SJSA1 (cell line): ENCODE measurements around the gene RNF224. TPM values are rescaled to one million over a fixed set of nuclear protein-coding genes. Genes with fewer than 3 reads are reported as not detected.

ENCODE experiments used
- DNase-seq, 2 experiments: peaks; one replicate each; pipeline ENCODE4 v3.0.0-alpha.2; 2015 to 2020; ENCODE audit warnings: low spot score in 2 of 2, low read depth in 1 of 2
- H3K27ac ChIP-seq: fragments of 250-450 bp; sonication (Bioruptor Pico); 2 replicates; pipeline ENCODE4 v1.5.1; 2020; ENCODE audit warnings: mild to moderate bottlenecking, moderate library complexity
- H3K27me3 ChIP-seq: fragments of 250-450 bp; sonication (Bioruptor Pico); replicated peaks from 2 replicates; pipeline ENCODE4 v1.5.1; 2020; ENCODE audit warnings: mild to moderate bottlenecking, moderate library complexity
- H3K36me3 ChIP-seq: fragments of 250-450 bp; sonication (Bioruptor Pico); 2 replicates; pipeline ENCODE4 v1.5.1; 2020; ENCODE audit warnings: mild to moderate bottlenecking
- H3K4me1 ChIP-seq: fragments of 250-450 bp; sonication (Bioruptor Pico); replicated peaks from 2 replicates; pipeline ENCODE4 v1.6.1; 2021; ENCODE audit warnings: mild to moderate bottlenecking
- H3K4me3 ChIP-seq: fragments of 250-450 bp; sonication (Bioruptor Pico); 2 replicates; pipeline ENCODE4 v1.5.1; 2020; ENCODE audit warnings: mild to moderate bottlenecking
- H3K9me3 ChIP-seq: fragments of 250-450 bp; sonication (Bioruptor Pico); replicated peaks from 2 replicates; pipeline ENCODE4 v1.5.1; 2020; ENCODE audit warnings: mild to moderate bottlenecking
- total RNA-seq: library from RNA; depleted of rRNA; stranded (reverse); fragments of >200 nt; shearing (Covaris generic); gene quantifications from 2 replicates; pipeline ENCODE4 v1.2.3, GENCODE V29; 2014; rRNA removed

RNF224 gene
- total RNA-seq, 1 experiment from 2014 or later = not detected

- Histone ChIP-seq H3K9me3 (no peaks in the 10 kb centered on the region), H3K36me3 (peaks cover 49% of the 10 kb centered on the region), H3K4me3 (no peak overlapping the region), H3K27me3 (no peaks in the 10 kb centered on the region), H3K27ac (no peak overlapping the region), H3K4me1 (peaks cover 15% of the 10 kb centered on the region)
- DNase-seq = peak in 1 of 2 experiments; percentile 44
Observed at GRCh38 chr9:137275588-137276472, 48.5 kb downstream of the RNF224 start.

- H3K9me3 ChIP-seq = no peaks in the 10 kb centered on the region
- H3K4me1 ChIP-seq = peaks cover 15% of the 10 kb centered on the region
- no peak overlapping the region; the same call in 1 of the 2 replicates for H3K4me3 ChIP-seq
- peak overlapping the region; percentile 49; the same call in 1 of the 2 replicates for H3K27ac ChIP-seq
- DNase-seq = peak in 1 of 2 experiments; percentile 40
- peaks cover 43% of the 10 kb centered on the region for H3K36me3 ChIP-seq
- H3K27me3 ChIP-seq = no peaks in the 10 kb centered on the region
Observed at GRCh38 chr9:137276473-137277328, 49.4 kb downstream of the RNF224 start.

GRCh38 chr9:137277329-137278041 lies 50.2 kb downstream of the RNF224 start, which contains the start of gene TOR4A:
Gene TOR4A (plus strand): TSS chr9:137277726. CDS start chr9:137278690, 964 bp downstream.
- Histone ChIP-seq H3K27me3 (no peaks in the 10 kb centered on the region), H3K36me3 (peaks cover 37% of the 10 kb centered on the region), H3K9me3 (no peaks in the 10 kb centered on the region), H3K4me3 (peak within 1 kb of the TSS; percentile 51), H3K27ac (peak within 1 kb of the TSS; percentile 49), H3K4me1 (peaks cover 15% of the 10 kb centered on the region)
- peak; percentile 58 to 85 for DNase-seq

GRCh38 chr9:137278061-137278701 lies 50.9 kb downstream of the RNF224 start:
- H3K27ac ChIP-seq = peak overlapping the region; percentile 49
- H3K4me3 ChIP-seq = peak overlapping the region; percentile 51
- H3K4me1 ChIP-seq = peaks cover 15% of the 10 kb centered on the region
- H3K27me3 ChIP-seq = no peaks in the 10 kb centered on the region
- peaks cover 33% of the 10 kb centered on the region for H3K36me3 ChIP-seq
- no peaks in the 10 kb centered on the region for H3K9me3 ChIP-seq
- peak in 1 of 2 experiments; percentile 45 for DNase-seq

Other genes with a start within 250 kb of the RNF224 start
- gene PTGDS, start 250.0 kb upstream of the RNF224 start, total RNA-seq = not detected in 2 replicates
- not detected in 2 replicates for gene LCNL1, start 244.5 kb upstream of the RNF224 start, total RNA-seq
- 14.5 and 15.1 TPM in 2 replicates for gene PAXX, start 235.1 kb upstream of the RNF224 start, total RNA-seq
- 0.89 TPM in 1 of 2 replicates, not detected in the other for gene CLIC3, start 230.9 kb upstream of the RNF224 start, total RNA-seq
- gene ABCA2, start 199.3 kb upstream of the RNF224 start, total RNA-seq = 0.81 and 1.3 TPM in 2 replicates
- gene FUT7, start 195.4 kb upstream of the RNF224 start, total RNA-seq = not detected in 2 replicates
- gene NPDC1, start 181.3 kb upstream of the RNF224 start, total RNA-seq = not detected in 2 replicates
- gene ENTPD2, start 173.4 kb upstream of the RNF224 start, total RNA-seq = not detected in 2 replicates
- gene SAPCD2, start 156.9 kb upstream of the RNF224 start, total RNA-seq = 21.5 and 24.9 TPM in 2 replicates
- gene UAP1L1, start 150.0 kb upstream of the RNF224 start, total RNA-seq = 3.4 and 5.6 TPM in 2 replicates
- 51.8 and 64.4 TPM in 2 replicates for gene MAN1B1, start 140.5 kb upstream of the RNF224 start, total RNA-seq
- gene DPP7, start 112.8 kb upstream of the RNF224 start, total RNA-seq = 5.1 and 6.4 TPM in 2 replicates
- not detected in 2 replicates for gene GRIN1, start 88.3 kb upstream of the RNF224 start, total RNA-seq
- gene LRRC26, start 57.5 kb upstream of the RNF224 start, total RNA-seq = not detected in 2 replicates
- gene TMEM210, start 55.4 kb upstream of the RNF224 start, total RNA-seq = not detected in 2 replicates
- gene ANAPC2, start 38.9 kb upstream of the RNF224 start, total RNA-seq = 11.7 and 13.7 TPM in 2 replicates
- 94.2 and 177 TPM in 2 replicates for gene SSNA1, start 38.8 kb upstream of the RNF224 start, total RNA-seq
- gene TPRN, start 26.8 kb upstream of the RNF224 start, total RNA-seq = 6.0 and 6.1 TPM in 2 replicates
- gene TMEM203, start 21.9 kb upstream of the RNF224 start, total RNA-seq = 44.5 and 51.3 TPM in 2 replicates
- gene NDOR1, start 21.8 kb upstream of the RNF224 start, total RNA-seq = 5.2 and 6.5 TPM in 2 replicates
- not detected in 2 replicates for gene RNF208, start 5.3 kb upstream of the RNF224 start, total RNA-seq
- 0.24 TPM in 1 of 2 replicates, not detected in the other for gene CYSRT1, start 2.3 kb upstream of the RNF224 start, total RNA-seq
- gene SLC34A3, start 3.4 kb downstream of the RNF224 start, total RNA-seq = not detected in 2 replicates
- gene TUBB4B, start 13.8 kb downstream of the RNF224 start, total RNA-seq = 229 and 232 TPM in 2 replicates
- gene STPG3, start 23.8 kb downstream of the RNF224 start, total RNA-seq = not detected in 2 replicates
- 35.2 and 41.9 TPM in 2 replicates for gene NELFB, start 27.8 kb downstream of the RNF224 start, total RNA-seq
- 9.7 and 10.9 TPM in 2 replicates for gene TOR4A, start 50.2 kb downstream of the RNF224 start, total RNA-seq
- gene NRARP, start 74.8 kb downstream of the RNF224 start, total RNA-seq = 0.97 and 1.2 TPM in 2 replicates
- gene EXD3, start 195.7 kb downstream of the RNF224 start, total RNA-seq = 1.8 and 4.0 TPM in 2 replicates
- gene NOXA1, start 195.9 kb downstream of the RNF224 start, total RNA-seq = not detected in 2 replicates
- gene ENTPD8, start 213.9 kb downstream of the RNF224 start, total RNA-seq = not detected in 2 replicates
- gene NSMF, start 231.8 kb downstream of the RNF224 start, total RNA-seq = 11.6 and 17.9 TPM in 2 replicates